ENCODE data around the gene AGAP1. TPM values are rescaled to one million over a fixed set of nuclear protein-coding genes. Genes with fewer than 3 reads are reported as not detected.

Gene AGAP1
- total and polyA plus RNA-seq, 9 donors = 5.7 to 32.2 (median 20.2) TPM

GRCh38 chr2:235955664-235956063, 461.8 kb downstream of the AGAP1 start:
- Histone ChIP-seq H3K4me1 (ENCODE audit: insufficient read depth) (peaks cover 3% of the 10 kb centered on the region), H3K27me3 (no peaks in the 10 kb centered on the region), H3K27ac (no peak overlapping the region), H3K4me3 (no peak overlapping the region), H3K36me3 (no peaks in the 10 kb centered on the region), H3K9me3 (no peaks in the 10 kb centered on the region)
- DNase-seq = no peak
- TF ChIP-seq EP300 (IDR thresholded peaks at IDR 0.05) (no peak), CTCF (IDR thresholded peaks at IDR 0.05) (no peak), POLR2A (IDR thresholded peaks at IDR 0.05) (no peak)
- WGBS, 3 donors = 76 to 91% (median 86%) methylated on average over 4 of the region's 4 CpGs
- intact Hi-C loops (cut with DNase I) = no loop called here

GRCh38 chr2:235956281-235956970, 462.6 kb downstream of the AGAP1 start:
- H3K36me3 ChIP-seq = no peaks in the 10 kb centered on the region
- H3K27ac ChIP-seq = no peak overlapping the region
- intact Hi-C loops (cut with DNase I) = no loop called here
- H3K9me3 ChIP-seq = no peaks in the 10 kb centered on the region
- no peak for DNase-seq
- peaks cover 3% of the 10 kb centered on the region for H3K4me1 ChIP-seq (ENCODE audit: insufficient read depth)
- WGBS, 3 donors = 91 to 96% (median 91%) methylated on average over 8 of the region's 8 CpGs
- H3K27me3 ChIP-seq = no peaks in the 10 kb centered on the region
- H3K4me3 ChIP-seq = no peak overlapping the region
- TF ChIP-seq POLR2A (IDR thresholded peaks at IDR 0.05) = no peak
- TF ChIP-seq EP300 (IDR thresholded peaks at IDR 0.05) = no peak
- TF ChIP-seq CTCF (IDR thresholded peaks at IDR 0.05) = no peak

- Histone ChIP-seq H3K27me3 (no peaks in the 10 kb centered on the region), H3K36me3 (no peaks in the 10 kb centered on the region), H3K9me3 (no peaks in the 10 kb centered on the region), H3K27ac (no peak overlapping the region), H3K4me1 (ENCODE audit: insufficient read depth) (peaks cover 3% of the 10 kb centered on the region), H3K4me3 (no peak overlapping the region)
- TF ChIP-seq POLR2A (IDR thresholded peaks at IDR 0.05) = no peak
- no peak for TF ChIP-seq CTCF (IDR thresholded peaks at IDR 0.05)
- TF ChIP-seq EP300 (IDR thresholded peaks at IDR 0.05) = no peak
- intact Hi-C loops (cut with DNase I) = no loop called here
- WGBS, 3 donors = 94 to 96% (median 94%) methylated on average over 9 of the region's 9 CpGs
- DNase-seq = no peak
These were observed 463.4 kb downstream of the AGAP1 start for GRCh38 chr2:235957251-235957650.

- intact Hi-C loops (cut with DNase I) = no loop called here
- TF ChIP-seq EP300 (IDR thresholded peaks at IDR 0.05) (no peak), CTCF (IDR thresholded peaks at IDR 0.05) (no peak), POLR2A (IDR thresholded peaks at IDR 0.05) (no peak)
- Histone ChIP-seq H3K4me3 (no peak overlapping the region), H3K27ac (no peak overlapping the region), H3K36me3 (no peaks in the 10 kb centered on the region), H3K4me1 (ENCODE audit: insufficient read depth) (peaks cover 3% of the 10 kb centered on the region), H3K9me3 (no peaks in the 10 kb centered on the region), H3K27me3 (no peaks in the 10 kb centered on the region)
- WGBS, 3 donors = 54 to 76% (median 59%) methylated on average over 23 of the region's 23 CpGs
- DNase-seq = no peak
These were observed 464.5 kb downstream of the AGAP1 start for GRCh38 chr2:235958221-235958930.
